Tibial artery (tissue), 4 donors: ENCODE data around the gene FOXE3.
"Not testable (repeated sequence)": the region's sequence is repeated elsewhere in the genome, so short reads cannot be mapped to it uniquely, and the experiment has no call there.

ENCODE experiments used
- DNase-seq, 2 donors: peaks; one replicate each; pipeline ENCODE4 v3.0.0-alpha.2; 2019
- H3K27ac ChIP-seq, 2 donors: fragments of 200-600 bp; sonication (generic) in 1 of 2; 1 replicate in 1 of 2; 2 replicates in 1 of 2; pipeline ENCODE4 v1.5.1; 2018 to 2019; ENCODE audit warnings: mild to moderate bottlenecking in 1 of 2
- H3K27me3 ChIP-seq, 2 donors: fragments of 200-600 bp; sonication (generic) in 1 of 2; one replicate each; pipeline versions ENCODE4 v1.5.1 to v1.6.0; 2016 to 2019
- H3K36me3 ChIP-seq, 3 donors: fragments of 200-600 bp; sonication (generic) in 2 of 3; one replicate each; pipeline ENCODE4 v1.5.1; 2016 to 2019; ENCODE audit warnings: mild to moderate bottlenecking in 2 of 3
- H3K4me1 ChIP-seq, 4 donors: fragments of 200-600 bp; sonication (generic) in 2 of 4; 1 replicate in 3 of 4; 2 replicates in 1 of 4; pipeline ENCODE4 v1.5.1; 2016 to 2019
- H3K4me3 ChIP-seq, 2 donors: fragments of 200-600 bp; sonication (generic) in 1 of 2; 1 replicate in 1 of 2; 2 replicates in 1 of 2; pipeline ENCODE4 v1.5.1; 2018 to 2019; ENCODE audit warnings: mild to moderate bottlenecking in 2 of 2
- H3K9me3 ChIP-seq, 3 donors: fragments of 200-600 bp; sonication (generic) in 1 of 3; one replicate each; pipeline ENCODE4 v1.5.1; 2016 to 2019
- intact Hi-C: fragments of 100-400 bp; cut with DNase I; formaldehyde crosslinking; loops from one replicate; pipeline ENCODE4 v1.15.0; 2023; ENCODE audit warnings: low total_unique reads
- TF ChIP-seq, protein P1 (sequence below), 2 experiments: fragments of 200-600 bp in 1 of 2; fragments of 450-650 bp in 1 of 2; IDR thresholded peaks; one replicate each; pipeline ENCODE4 v1.5.1; 2017 to 2019; ENCODE audit warnings: antibody characterized with exemption in 2 of 2, mild to moderate bottlenecking in 1 of 2, moderate library complexity in 1 of 2

Gene FOXE3

DNA sequence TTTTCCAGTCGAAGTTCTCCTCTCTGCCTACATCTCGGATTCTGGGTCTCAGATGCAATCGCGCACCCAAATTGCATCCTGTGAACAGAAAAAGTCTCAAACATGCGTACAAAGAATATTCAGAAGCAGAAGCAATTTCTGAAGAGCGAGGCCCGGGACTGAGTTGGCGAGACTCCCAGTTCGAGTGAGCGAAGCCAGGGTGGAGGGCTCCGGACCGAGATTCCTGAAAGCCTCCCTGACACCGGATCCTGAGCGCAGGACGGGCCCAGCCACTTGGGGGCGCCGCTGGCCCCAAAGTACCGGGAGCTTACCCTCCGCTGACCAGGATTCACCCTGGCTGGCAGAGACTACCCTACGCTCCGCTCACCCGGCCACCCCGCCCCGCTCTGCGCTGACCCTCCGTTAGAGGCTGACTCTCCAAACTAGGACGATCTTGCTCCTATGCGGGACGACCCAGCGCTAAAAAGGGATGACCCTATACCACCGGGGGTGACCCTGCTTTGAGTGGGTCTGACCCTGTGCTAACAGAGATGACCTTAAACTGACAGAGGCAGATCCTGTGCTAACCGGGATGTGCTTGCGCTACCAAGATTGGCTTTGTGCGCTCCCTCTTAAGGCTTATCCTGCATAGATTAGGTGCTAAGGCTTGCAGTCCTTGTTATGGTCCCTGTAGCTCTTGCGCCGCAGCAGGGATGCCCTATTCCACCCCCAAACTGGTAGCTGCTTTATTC is 33.9 kb downstream of the FOXE3 start:
- DNase-seq, result no peak
- Histone ChIP-seq H3K27ac (no peak overlapping the region), H3K9me3 (no peaks in the 10 kb centered on the region), H3K36me3 (no peaks in the 10 kb centered on the region), H3K27me3 (peaks cover 0 to 44% of the 10 kb centered on the region in 2 donors), H3K4me1 (peaks cover 0 to 16% (median 7%) of the 10 kb centered on the region in 4 donors), H3K4me3 (no peak overlapping the region)
- TF ChIP-seq, protein P1, sequence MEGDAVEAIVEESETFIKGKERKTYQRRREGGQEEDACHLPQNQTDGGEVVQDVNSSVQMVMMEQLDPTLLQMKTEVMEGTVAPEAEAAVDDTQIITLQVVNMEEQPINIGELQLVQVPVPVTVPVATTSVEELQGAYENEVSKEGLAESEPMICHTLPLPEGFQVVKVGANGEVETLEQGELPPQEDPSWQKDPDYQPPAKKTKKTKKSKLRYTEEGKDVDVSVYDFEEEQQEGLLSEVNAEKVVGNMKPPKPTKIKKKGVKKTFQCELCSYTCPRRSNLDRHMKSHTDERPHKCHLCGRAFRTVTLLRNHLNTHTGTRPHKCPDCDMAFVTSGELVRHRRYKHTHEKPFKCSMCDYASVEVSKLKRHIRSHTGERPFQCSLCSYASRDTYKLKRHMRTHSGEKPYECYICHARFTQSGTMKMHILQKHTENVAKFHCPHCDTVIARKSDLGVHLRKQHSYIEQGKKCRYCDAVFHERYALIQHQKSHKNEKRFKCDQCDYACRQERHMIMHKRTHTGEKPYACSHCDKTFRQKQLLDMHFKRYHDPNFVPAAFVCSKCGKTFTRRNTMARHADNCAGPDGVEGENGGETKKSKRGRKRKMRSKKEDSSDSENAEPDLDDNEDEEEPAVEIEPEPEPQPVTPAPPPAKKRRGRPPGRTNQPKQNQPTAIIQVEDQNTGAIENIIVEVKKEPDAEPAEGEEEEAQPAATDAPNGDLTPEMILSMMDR (IDR thresholded peaks at IDR 0.05), result peak in 1 of 2 experiments; percentile 48
- intact Hi-C loops, result loop anchor here (10.0 kb wide), 1 partner anchor 135 kb away; no protein-coding TSS in a partner anchor

GRCh38 chr1:47450606-47451005 is 34.5 kb downstream of the FOXE3 start:
- intact Hi-C loops, result no loop called here
- Histone ChIP-seq H3K4me1 (peaks cover 0 to 12% (median 4%) of the 10 kb centered on the region in 4 donors), H3K9me3 (no peaks in the 10 kb centered on the region), H3K27ac (no peak overlapping the region), H3K4me3 (no peak overlapping the region), H3K36me3 (no peaks in the 10 kb centered on the region), H3K27me3 (peaks cover 0 to 38% of the 10 kb centered on the region in 2 donors)
- no peak for DNase-seq
- TF ChIP-seq, protein P1 (IDR thresholded peaks at IDR 0.05), result no peak

GRCh38 chr1:47452426-47452825 is 36.3 kb downstream of the FOXE3 start:
- Histone ChIP-seq H3K27ac (no peak overlapping the region), H3K4me3 (no peak overlapping the region), H3K4me1 (peaks cover 0 to 12% (median 4%) of the 10 kb centered on the region in 4 donors), H3K9me3 (no peaks in the 10 kb centered on the region), H3K27me3 (peaks cover 0 to 19% of the 10 kb centered on the region in 2 donors), H3K36me3 (no peaks in the 10 kb centered on the region)
- intact Hi-C loops, result no loop called here
- TF ChIP-seq, protein P1 (IDR thresholded peaks at IDR 0.05), result no peak
- DNase-seq, result no peak

DNA sequence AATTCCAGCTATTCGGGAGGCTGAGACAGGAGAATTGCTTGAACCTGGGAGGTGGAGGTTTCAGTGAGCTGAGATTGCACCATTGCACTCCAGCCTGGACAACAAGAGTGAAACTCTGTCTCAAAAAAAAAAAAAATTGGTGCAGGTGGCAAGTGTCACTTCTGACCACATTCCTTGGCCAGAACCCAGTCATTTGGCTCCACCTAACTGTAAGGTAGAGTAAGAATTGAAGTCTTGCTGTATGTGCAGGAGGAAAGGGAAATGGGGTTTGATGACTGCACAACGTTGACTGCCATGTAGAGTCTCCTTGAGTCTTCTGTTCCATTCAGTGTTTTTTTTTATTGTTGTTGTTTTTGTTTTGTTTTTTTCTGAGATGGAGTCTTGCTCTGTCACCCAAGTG is 37.8 kb downstream of the FOXE3 start:
- H3K27ac ChIP-seq, DNase-seq, H3K27me3 ChIP-seq, H3K36me3 ChIP-seq, H3K4me3 ChIP-seq, H3K9me3 ChIP-seq, intact Hi-C loops: not testable (repeated sequence)
- H3K4me1 ChIP-seq, result peaks cover 0 to 10% (median 4%) of the 10 kb centered on the region in 4 donors

GRCh38 chr1:47456250-47456649 is 40.2 kb downstream of the FOXE3 start:
- Histone ChIP-seq H3K4me1 (no peaks in the 10 kb centered on the region), H3K4me3 (no peak overlapping the region), H3K36me3 (no peaks in the 10 kb centered on the region), H3K9me3 (no peaks in the 10 kb centered on the region), H3K27me3 (peaks cover 0 to 21% of the 10 kb centered on the region in 2 donors), H3K27ac (no peak overlapping the region)
- DNase-seq, result no peak
- intact Hi-C loops, result no loop called here
- TF ChIP-seq, protein P1 (IDR thresholded peaks at IDR 0.05), result no peak

GRCh38 chr1:47457547-47457946 is 41.5 kb downstream of the FOXE3 start:
- DNase-seq, H3K4me3 ChIP-seq, H3K36me3 ChIP-seq, H3K9me3 ChIP-seq, H3K27ac ChIP-seq, H3K4me1 ChIP-seq, intact Hi-C loops: not testable (repeated sequence)
- peaks cover 0 to 34% of the 10 kb centered on the region in 2 donors for H3K27me3 ChIP-seq
